Endometrial microvascular endothelial cells (primary cell): ENCODE results near the gene AFTPH. TPM values are rescaled to one million over a fixed set of nuclear protein-coding genes. Genes with fewer than 3 reads are reported as not detected.
"Not testable (repeated sequence)": the region's sequence is repeated elsewhere in the genome, so short reads cannot be mapped to it uniquely, and the experiment has no call there.

Experiments used
- in situ Hi-C: cut with HindIII; loops from 2 replicates; pipeline ENCODE4 v1.10.0; 2017; ENCODE audit warnings: low sequenced_read_pairs, low pct_unique_long_range_greater_than_20kb; ENCODE audit errors: inconsistent ontology term
- total RNA-seq: library from RNA; depleted of rRNA; stranded (reverse); fragments of >200 nt; gene quantifications from one replicate; pipeline ENCODE4 v1.2.3, GENCODE V29; 2015; ENCODE audit errors: inconsistent ontology term

The AFTPH gene
- total RNA-seq, 1 donor from 2014 or later: 22.0 TPM

DNA sequence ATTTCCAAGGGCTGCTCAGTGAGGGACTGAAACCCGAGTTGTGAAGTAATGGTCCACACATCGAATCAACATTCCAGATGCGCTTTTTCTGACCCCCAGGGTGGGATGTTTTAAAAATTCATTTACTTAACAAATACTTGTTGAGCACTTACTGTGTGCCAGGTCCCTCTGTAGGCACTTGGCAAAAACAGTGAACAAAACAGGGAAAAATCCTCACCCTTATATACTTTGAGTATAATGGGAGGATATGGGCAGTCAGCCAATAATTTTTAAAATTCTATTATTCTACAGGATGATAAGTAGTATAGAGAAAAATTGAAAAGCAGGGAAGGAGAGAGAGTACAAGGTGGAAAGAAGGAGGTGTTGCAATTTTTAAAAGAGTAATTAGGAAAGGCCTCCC lies 31.3 kb upstream of the AFTPH start:
- in situ Hi-C loops: no loop called here

DNA sequence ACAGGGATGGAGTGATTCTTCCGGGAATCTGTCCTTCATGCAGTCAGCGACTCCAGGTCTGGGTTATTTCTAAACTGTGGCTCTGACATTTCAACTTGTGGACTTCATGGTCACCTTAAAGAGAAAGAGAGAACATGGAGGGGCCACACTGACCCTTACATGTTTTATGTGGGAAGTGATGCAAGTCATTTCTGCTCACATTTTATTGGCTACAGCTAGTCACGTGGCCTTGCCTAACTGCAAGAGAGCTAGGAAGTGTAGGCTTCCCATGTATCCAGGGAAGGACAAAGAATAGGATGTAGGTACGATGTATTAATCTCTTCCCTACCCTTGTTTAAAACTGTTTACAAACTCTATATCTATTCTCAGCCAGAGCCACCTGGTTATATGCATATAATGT lies 30.3 kb upstream of the AFTPH start:
- in situ Hi-C loops: no loop called here

DNA sequence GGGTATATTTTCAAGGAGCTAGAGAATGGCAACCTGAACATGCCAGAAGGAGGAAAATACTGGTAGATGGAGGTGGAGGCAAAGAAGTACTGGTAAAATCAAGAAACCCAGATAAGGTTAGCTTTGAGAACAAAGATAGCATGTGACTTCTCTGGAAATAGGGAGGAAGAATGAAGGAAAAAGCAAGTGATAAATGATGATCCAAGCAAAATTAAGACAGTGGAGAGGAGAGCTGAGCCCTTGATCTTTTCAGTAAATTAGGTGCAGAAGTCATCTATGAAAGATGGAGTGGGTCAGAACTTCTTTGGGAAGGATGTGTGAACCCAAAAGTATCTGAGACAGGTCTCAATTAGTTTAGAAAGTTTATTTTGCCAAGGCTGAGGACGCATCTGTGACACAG lies 25.7 kb upstream of the AFTPH start:
- in situ Hi-C loops: no loop called here

DNA sequence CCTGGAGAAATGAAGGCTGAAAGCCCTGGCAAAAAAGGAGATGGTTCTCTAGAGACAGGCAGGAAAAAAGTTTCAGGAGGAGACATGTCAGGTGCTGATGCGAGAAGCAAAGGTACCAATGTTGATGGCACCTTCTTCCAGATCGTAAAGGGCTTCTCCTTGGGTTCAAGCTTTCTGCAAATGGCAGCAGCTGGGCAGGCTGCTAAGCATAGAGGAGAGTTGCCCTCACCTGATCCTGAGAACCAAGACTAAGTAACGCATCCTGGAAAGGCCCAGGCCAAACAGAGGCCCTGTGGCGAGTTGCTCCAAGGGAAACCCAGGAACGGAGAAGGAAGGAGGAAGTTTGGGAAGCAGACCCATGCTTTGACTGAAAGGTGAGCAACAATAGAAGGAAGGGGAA lies 23.6 kb upstream of the AFTPH start:
- in situ Hi-C loops: no loop called here

DNA sequence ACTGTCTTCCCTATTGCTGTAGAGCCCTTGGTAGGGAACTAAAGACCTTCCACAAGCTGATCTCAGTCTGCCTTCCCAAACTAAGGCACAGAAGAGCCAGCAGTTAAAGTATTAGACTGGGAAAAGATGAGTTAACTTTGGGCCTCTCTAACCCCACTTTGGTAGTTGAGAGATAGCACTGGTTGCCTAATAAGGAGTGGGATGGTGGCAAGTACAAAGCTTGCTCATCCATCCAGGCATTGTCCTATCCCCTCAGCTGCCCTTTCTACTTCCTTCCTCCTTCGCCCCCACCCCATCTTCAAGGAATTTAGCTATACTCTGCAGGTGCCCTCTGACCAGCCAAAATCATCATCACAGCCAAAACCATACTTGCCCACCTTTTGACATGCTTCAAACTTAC lies 22.2 kb upstream of the AFTPH start:
- in situ Hi-C loops: no loop called here

DNA sequence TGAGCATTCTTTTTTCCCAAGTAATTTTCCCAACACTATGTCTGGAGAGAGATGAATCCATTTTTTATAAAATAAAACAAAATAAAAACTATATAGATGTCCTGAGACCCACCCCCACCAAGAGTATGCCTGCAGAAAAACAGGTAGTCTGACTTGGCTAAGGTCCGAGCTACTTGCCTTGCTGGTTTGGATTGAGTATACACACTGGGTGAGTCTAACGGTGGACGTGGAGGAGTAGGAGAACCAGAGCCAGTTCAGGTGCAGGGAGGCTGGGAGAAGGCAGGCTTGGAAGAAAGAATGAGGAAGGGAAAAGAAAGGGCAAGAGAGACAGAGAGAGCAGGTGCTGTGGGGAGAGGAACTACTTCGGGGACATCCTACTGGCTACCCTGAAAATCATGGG lies 21.3 kb upstream of the AFTPH start:
- in situ Hi-C loops: no loop called here

DNA sequence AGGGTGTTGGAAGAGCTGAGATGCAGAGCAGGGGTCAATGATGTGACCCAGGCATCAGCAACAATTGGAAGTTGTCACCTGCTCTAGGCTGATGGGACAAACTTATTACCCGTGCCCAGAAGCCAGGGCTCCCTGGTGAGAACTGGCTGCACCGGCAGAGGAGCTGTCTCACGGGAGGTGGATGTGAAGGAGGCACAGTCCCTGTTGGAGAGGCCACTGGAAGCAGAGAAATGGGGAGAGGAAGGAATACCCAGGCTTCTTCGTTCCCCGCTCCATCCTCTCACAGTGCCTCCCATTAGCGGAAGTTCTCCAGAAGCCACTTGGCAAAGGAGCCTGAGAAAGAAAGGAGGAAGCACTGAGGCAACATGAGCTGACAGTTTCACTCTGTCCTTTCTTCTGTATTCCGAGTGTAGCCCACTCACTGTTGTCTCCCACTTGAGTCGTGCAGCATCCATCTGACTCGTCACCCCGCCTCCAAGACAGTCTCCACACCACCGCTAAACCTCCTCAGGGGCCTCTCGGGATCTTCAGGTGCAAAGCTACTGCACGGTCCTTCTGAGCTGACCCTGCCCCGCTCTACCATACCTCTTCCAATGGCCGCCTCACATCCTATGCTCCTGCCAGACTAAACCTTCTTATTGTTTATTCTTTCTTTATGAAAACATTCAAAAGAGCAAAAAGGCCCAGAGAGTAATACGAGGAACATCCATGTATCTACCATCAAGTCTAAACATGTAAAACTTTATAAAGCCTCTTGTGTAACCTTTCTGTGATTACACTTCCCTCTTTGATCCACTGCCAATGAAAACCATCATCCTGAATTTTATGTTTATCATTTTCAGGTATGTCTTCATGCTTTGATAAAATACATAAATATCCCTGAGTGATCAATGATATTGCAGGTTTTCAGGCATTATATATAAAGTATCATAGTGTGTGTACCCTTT lies 19.1 kb upstream of the AFTPH start:
- in situ Hi-C loops: no loop called here

DNA sequence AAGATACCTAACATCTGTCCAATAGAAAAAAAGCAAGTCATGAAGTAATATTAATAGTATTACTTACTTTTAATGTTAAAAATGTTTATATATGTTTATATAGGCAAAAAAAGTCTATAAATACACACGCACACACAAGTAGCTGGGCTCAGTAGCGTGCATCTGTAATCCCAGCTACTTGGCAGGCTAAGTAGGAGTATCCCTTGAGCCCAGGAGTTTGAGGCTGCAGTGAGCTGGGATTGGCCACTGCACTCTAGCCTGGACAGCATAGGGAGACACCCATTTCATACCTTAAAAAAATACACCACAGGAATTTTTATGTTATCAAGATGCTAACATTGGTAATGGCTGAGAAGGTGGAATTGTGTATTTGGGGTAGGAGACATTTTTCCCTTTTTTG lies 17.4 kb upstream of the AFTPH start:
- in situ Hi-C loops: no loop called here

DNA sequence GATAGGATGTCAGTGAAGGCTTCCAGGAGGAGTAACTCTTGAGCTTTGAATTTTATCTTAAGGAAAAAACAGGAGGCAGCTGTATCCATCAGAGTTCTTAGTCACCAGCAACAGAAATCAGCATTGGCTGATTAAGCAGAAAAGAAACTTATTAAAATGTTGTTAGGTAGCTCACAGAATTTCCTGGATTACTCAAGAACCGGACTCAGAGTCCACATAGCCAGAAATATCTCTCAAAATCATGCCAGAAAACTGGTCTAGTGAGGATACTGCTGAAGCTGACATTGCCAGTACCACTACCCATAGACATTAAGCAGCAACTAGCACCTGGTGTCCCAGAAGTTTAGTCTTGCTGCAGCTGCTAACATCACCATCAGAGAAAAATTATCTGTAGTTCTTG lies 10.1 kb upstream of the AFTPH start:
- in situ Hi-C loops: no loop called here

DNA sequence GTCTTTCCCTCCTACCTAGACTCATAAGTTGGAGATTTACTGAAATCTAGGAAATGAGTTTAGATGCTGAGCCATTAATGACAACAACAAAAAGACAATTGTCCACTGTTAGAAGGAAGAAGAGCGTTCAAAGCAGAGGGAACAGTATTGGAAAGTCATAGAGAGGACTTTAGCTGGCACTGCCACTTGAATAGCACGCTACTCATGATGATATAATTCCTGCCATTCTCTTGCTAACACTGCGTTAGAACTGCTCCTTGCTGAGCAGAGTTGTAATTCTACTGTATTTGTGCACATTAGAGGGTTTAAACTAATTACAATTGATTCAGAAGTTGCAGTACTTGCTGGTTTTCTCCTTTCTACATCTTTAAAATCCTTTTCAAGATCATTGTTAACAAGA lies 9.0 kb upstream of the AFTPH start:
- in situ Hi-C loops: no loop called here

DNA sequence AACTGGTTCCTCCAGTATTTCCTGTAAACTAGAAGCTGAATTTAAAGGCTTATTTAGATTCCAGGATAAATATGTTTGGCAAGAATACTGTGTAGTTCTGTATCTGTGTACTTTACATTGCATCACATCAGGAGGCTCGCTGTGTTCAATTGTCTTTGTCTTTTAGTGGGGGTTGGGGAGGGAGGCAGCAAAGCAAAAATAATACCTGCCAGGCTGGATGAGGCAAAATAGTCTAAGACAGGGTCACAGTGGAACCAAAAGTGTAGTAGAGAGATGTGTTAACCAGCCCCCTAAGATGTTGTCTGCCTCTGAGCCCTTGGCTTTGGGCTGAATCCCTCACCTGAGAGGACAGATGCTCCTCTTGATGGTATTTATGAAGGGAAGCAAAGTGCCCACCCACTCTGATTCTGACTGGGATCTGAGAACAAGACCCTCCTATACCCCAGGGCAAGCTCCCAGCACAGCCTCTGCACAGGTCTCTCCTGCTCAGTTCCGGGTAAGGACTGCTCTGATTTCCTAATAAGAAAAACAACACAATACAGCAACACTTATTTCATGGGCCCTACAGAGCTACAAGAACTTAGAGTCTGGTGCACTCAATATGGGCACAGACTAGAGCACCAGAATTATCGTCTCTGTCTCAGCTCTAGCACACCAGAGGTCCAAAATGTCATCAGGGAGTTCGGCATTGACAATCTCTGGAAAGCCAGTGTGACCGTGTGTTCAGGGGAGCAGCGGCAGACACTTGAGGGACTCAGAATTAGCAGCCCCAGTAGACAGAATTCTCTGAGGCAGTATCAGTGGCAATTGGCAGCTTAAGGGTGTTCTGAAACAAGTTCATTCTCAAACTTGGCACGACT lies 7.2 kb upstream of the AFTPH start:
- in situ Hi-C loops: no loop called here

DNA sequence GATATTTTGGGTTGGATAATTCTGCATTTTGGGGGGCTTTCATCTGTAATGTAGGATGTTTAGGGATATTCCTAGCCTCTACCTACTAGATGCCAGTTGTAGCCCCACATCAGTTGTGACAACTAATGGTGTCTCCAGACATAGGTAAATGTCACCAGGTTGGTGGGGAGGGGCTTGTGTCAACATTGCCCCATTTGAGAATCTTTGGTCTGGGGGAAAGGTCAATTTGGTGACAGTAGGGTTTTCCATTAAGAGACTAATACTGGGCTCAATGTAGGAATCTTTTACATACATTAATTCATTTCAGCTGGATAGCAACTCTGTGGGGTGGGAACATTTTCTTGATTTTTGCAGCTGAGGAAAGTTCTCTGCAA lies 6.6 kb upstream of the AFTPH start:
- in situ Hi-C loops: no loop called here

DNA sequence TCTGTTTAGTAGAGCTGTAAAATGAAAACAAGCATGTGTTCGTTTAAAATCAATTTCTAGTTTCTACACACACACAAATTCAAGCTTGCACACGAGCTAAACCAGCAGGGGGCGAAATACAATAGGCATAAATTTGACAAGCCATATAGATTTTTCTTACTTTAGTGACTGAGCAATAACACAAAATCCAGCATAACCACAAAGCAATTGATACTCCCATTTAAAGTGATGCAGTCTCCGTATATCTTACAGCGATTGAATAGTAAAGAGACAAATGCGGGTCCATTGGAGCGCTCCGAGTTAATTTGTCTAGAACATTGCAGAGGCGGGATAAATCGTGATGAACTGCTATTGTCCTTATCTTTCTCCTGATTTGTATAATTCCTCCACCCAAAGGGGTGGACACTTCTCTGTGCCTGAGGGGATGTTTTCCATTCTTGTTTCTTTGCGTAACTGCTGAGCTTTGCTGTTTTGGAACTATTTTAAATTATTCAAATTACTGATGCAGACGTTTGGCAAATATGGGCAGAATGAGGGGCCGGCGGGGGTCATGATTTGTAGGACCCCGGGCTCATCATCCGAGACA lies 1.2 kb upstream of the AFTPH start:
- in situ Hi-C loops: no loop called here

DNA sequence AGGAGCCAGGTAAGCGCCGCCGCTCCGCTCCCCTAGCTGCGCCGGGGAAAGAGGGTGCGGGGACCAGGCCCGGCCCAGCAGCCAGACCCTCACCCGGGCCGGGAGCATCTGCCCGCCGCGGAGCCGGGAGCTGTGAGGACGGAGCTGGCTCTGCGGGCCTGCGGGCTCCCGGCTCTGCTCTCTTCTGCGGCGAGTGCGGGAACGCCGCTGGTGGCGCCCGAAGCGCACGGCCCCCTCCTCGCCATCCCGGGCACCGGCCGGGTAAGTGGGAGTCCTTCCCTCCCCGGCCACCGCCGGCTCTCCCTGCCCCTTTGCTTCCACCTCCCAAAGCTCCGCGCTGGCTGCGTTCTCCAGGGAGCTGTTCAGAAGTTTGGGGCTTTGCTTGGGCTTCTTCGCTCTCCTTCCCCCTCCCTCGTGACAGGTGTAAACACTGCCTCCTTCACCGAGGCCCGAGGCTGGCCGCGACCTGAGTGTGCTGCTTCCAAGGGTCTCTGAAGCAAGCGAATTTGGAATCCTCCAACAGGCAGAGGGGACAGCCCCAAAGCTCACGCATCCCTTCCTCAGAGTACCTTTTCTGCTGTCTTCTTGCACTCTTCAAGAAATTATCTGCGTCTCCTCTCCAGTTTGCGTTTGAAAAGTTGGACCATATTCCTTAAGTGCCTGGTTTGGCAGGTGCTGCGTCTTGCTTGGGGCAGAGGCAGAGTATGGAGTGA lies 632 bp downstream of the AFTPH start:
- in situ Hi-C loops: no loop called here

DNA sequence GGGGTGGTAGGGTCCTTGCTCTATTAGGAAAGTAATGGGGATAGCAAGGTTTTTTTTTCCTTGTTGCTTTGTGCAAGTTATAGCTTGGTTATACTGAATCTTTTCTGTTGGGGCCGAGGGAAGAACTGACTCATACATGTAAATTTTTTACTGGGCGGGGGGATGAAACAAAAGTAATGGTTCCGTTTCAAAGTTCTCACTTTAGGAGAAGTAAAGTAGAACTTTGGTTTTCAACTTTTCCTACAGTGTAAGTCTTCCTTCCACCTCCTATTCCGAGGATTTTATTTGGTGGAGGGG lies 1.1 kb downstream of the AFTPH start:
- in situ Hi-C loops: no loop called here

DNA sequence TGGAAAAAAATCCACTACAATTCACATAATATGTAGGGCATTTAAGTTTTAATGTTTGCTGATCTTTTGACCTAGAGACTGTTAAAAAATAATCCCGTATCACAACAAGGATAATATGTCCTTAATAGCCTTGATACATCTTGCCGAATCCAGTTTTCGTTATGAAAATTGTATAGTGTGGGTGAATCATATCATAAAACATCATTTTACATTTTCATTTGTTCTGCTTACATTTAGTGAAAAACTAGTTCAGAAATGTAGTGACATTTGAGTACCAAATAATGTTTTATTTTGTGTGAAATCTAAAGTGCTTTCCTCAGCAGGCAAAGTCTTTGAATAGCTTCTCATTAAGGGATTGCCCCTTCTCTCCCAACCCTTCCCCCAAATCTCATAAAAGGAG lies 1.9 kb downstream of the AFTPH start:
- in situ Hi-C loops: no loop called here

DNA sequence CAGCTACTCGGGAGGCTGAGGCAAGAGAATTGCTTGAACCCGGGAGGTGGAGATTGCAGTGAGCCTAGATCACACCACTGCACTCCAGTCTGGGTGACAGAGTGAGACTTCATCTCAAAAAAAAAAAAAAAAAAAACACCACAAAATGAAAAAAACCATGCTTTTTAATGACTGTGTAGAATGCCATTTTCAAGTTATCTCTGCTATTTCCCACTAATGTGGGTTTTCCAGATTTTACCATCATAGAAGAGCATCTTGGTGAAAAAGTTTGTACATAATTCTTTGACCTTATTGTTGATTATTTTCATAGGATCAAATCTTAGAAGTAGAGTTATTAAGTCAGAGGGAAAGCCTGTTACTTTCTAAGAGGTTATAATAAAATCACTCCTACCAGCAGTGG lies 6.8 kb downstream of the AFTPH start:
- in situ Hi-C loops: not testable (repeated sequence)

DNA sequence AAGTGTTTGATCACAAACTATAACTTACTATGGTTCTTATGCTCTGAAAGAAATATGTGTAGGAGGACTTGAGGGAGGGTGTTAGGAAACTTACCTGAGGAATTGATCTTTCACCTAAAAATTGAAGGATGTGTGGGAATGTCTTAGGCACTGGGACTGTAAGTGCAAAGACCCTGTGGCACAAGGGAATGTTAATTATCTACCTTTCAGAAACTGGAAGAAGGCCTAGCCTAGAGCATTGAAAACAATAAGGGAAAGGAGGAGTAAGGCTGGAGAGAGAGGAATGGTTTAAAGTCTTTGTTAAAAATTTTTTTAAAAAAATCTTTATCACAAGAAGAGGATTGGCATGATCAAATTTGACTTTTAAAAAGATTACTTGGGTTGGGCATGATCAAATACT lies 7.9 kb downstream of the AFTPH start:
- in situ Hi-C loops: no loop called here

DNA sequence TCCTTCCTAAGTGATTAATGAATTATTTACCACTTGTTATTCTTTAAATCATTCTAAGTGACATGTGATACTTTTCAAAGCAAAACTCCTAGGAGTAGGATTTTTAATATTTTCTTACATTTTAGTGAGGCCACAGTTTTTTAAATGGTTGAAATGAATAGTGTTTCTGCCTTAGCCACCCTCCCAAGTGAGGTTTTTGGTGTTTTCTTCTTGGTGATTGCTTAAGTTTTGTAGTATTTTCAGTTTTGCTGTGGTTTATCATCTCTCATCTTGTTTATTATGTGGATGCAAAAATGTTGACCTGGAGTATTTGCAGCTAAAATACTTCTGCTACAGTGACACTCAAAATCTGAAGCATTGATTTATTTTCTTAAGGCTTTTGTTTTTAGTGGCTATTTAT lies 9.8 kb downstream of the AFTPH start:
- in situ Hi-C loops: no loop called here
